HL-60/S4 (cell line): ENCODE data around the gene SND1.

Source experiments
- in situ Hi-C: fragments of 300-500 bp; cut with MboI; formaldehyde crosslinking; loops from 2 replicates; pipeline ENCODE4 v1.14.3; 2022; ENCODE audit warnings: low sequenced_read_pairs

Gene SND1

DNA sequence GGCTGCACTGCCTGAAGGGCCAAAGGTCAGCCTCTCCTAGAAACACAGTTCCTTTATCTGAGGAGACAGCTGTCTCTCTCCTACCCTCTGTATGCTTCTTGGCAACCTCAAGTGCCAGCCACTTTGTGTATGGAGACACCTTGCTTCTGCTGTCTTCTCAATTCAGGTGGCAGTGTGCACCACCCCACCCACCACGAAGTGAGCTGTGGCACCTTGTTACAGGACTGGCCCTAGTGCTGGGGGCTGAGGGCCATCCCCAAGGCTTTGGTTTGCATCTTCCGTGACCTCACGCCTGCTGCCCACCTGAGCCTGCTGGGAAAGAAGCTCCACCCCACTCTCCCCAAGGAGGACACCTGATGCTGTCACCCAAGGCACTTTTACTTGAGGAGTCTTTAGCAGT, 426.3 kb downstream of the SND1 start:
- in situ Hi-C loops: no loop called here

DNA sequence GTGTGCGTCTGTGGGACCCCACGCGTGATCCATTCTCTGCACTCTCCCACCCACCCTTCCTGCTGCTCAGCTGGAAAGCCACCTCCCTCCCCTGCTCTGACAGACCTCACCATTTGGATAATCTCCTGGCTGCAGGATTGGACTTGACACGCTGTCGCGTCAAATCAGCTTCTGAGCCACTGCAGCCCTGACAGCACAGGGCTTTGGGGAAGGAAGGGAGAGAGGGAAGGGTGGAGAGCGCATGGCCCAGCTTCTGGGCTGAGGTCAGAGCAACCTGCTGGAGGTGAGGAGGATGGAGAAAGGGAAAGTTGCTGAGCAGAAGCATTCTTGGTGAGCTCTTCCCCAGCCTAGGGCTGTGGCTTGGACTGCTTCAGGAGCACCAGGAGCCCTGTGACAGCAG, 428.2 kb downstream of the SND1 start:
- in situ Hi-C loops: no loop called here

DNA sequence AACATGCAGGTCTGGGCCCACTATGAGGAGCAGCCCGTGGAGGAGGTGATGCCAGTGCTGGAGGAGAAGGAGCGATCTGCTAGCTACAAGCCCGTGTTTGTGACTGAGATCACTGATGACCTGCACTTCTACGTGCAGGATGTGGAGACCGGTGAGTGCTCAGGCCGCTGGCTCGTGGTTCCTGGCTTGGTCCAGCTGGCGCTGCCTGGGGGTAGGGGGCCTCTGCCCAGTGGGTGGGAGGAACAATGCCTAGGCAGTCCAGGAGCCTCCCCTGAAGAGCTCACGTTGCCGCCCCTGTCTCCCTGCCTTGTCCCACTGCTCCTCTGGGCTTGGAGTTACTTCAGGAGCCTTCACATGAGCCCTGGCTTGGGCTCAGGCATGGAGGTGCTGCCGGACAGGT, 429.4 kb downstream of the SND1 start:
- in situ Hi-C loops: no loop called here

DNA sequence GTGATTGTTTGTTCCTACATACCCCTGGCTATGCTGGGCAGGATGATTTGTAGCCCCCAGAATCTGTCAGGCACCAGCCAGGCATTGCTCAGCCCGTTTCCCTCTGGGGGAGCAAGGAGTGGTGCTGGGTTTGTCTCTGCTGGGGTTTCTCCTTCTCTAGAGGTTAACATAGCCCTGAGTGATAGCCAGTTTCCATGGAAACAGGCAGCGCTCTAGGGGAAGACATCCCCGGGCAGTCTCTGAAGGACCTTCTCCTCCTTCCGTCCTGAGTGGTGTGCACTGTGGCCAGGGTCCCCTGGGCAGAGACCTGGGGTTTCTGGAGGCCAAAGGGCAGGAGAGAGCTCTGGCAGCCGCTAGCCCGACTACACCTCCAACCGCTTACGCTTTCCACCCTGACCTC, 429.8 kb downstream of the SND1 start:
- in situ Hi-C loops: no loop called here

DNA sequence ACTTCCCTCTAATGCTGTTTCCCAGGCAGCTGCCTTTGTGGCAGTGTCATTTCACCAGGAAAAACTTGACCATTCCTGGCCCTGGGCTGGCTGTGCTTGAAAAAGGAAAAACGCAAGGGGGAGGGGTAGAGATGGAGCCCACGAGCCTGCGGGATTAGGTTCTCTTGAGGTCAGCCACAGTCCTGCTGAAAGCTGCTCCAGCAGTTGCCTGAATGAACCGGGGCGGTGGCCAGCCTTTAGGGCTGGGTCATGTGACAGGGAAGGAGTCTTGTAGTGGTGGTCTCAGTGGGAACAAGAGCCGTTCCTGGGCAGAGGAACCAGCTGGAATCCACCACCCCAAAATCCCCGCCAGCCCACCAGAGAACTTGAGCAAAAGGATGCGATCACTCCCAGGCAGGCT, 430.4 kb downstream of the SND1 start:
- in situ Hi-C loops: no loop called here

DNA sequence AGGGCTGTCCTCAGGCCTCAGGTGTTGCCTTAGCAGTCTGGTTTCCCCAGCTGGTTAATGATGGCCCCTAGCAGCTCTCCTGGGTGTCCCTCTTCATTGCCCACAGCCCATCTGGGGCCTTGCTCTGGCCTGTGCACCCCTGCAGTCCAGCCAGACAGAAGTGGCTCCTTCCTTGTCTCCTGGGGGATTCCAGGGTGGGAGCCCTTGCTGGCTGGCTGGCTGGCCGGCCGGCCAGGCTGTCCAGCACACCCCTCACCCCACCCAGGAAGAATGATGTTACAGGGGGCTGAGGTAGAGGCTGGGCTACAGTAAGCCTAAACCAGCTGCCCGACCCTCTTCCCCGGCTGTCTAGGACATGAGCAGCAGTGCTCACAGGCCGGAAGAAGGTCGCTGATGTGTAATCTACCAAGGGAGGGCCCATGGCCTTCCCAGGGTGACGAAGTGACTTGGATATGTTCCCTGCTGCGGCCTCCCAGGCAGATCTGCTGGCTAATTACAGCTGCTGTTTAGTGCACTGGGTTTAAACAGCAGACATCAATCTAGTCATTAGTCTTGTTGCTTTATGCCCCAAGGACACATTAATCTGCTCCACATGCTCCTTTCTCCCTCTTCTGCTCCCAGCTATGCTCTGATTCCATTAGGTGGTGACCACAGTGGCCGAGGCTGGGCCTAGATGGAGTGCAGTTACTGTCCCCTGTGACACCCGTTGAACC, 433.1 kb downstream of the SND1 start:
- in situ Hi-C loops: no loop called here

DNA sequence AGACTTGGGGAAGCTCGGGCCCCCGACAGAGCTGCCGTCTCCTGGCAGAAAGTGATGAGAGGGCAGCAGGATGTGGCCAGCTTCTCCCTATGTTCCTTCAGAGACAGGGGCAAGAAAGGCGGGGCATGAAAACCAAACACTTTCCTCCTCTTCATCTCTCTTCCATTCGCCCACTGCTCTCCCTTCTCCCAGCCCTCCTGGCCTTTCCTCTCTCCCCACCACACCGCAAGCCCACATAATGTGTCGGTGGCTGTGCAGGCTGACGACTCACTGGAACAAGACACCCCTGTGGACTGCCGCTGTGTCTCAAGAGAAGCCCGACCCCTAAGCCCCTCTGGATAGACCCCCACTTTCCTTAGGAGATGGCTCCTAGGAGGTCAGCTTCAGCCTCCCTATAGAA, 438.5 kb downstream of the SND1 start:
- in situ Hi-C loops: no loop called here

DNA sequence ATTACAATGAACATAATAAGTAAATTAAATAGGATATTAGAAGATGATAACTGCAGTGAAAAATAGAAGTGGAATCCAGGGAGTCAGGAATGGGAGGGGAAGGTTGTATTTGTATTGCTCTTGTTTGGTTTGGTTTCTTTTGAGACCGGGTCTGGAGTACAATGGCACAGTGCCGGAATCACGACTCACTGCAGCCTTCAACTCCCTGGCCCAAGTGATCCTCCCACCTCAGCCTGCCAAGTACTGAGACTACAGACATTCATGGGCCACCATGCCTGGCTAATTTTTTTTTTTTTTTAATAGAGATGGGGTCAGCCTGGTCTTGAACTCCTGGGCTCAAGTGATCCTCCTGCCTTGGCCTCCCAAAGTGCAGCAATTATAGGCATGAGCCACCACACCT, 439.1 kb downstream of the SND1 start:
- in situ Hi-C loops: no loop called here

DNA sequence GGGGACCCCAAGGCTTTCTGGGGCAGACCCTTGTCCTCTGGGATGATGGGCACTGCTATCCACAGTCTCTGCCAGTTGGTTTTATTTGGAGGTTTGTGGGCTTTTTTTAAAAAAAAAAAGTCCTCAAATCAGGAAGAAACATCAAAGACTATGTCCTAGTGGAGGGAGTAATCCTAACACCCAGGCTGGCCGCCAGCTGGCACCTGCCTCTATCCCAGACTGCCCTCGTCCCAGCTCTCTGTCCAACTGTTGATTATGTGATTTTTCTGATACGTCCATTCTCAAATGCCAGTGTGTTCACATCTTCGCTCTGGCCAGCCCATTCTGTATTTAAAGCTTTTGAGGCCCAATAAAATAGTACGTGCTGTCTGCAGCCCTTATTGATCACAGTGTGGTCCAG, 440.2 kb downstream of the SND1 start:
- in situ Hi-C loops: no loop called here

DNA sequence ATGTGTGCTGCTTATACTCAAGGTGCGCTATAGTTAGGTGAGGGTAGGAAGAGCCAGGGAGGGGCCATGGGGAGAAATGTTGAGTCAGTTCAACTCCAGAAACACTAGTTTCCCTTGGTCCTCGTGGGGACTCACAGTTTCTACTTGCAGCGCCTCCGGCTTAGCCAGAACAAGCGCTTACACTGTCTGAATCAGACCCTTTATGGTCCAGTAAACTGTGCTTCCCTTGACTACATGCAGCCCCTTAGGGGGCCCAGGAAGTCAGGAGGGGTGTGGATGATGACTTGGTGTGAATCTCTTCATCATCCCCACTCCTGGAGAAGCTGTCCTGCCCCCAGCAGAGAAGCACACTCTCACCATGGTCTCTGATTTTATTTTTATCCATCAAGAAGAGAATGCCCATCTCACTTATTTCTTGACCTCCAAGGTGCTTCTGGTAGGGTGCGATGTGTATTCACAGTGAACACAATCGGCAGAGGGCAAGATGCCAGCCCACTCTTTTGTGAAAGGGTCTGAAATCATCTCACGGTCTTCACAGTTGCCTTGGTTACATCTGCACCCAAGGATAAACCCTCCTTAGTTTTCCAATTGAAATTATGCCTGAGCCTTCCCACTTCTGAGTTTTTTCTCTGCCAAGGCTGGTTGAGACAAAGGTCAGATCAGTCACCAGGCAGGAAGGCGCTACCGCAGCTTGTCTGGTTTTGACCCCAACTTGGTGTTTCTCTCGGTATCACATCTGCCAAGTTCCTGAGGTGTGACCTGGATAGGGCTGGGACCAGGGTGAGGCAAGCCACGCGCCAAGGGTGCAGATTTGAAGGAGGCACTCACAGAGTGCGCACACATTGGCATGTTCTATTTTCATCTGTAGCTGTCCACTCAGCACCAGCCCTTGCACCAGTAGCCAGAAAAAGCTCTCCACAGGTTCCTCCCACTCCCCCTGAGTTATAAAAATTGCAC, 441.9 kb downstream of the SND1 start:
- in situ Hi-C loops: no loop called here

DNA sequence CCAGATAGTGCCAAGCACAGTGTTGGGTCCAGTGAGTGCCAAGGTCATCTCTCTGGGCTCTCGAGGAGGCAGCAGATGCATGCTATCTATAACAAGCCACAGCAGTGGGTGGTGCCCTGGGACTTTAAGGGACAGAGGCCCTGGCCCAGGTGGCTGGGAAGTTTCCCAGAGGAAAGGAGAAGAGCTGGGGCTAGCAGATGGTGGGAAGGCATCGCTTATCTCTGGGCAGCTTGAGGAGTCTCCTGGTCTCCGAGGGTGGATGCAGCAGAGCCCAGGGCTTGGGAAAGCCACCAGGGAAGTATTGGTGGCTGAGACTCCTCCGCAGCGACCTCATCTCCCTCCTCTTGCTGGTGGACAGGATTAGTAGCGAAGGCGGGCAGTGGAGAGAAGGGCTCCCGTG, 442.7 kb downstream of the SND1 start:
- in situ Hi-C loops: no loop called here

DNA sequence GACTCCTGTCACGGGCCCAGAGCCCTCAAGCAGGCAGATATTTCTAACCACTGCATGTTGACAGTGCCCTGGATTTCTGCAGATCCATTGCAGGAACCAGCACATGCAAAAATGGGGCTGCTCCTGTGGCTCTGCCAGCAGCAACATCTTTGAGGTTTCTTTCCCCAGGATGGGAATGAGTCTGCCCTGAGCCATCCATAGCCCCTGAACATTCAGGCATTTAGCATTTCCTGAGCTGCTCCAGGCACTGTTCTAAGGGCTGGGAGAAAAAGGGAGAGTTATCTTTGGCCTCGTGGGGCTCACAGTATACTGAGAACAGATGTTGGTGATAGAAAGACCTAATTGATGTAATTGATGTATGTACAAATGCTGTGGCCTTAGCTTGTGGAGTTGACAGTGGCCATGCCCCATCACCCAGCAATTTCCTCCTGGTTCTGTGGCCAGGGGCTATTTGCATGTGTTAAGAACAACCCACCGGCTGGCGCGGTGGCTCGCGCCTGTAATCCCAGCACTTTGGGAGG, 445.3 kb downstream of the SND1 start:
- in situ Hi-C loops: no loop called here

DNA sequence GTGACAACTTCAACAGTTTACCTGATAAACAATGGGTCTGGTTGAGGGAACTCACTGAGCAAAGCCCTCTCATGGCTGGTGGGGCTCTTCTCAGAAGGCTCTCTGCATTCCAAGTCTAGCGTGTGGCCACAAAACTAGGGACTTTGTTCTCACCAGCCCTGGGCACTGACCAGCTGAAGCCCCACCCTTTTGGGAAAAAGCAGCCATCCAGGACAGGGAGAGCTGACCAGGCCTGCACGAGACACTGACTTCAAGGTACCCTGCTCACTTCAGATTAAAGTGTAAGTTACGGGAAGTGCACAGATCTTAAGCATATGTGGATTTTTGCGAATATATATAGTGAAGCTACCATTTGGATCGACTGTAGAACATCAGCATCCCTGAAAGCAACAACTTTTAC, 446.6 kb downstream of the SND1 start:
- in situ Hi-C loops: no loop called here

DNA sequence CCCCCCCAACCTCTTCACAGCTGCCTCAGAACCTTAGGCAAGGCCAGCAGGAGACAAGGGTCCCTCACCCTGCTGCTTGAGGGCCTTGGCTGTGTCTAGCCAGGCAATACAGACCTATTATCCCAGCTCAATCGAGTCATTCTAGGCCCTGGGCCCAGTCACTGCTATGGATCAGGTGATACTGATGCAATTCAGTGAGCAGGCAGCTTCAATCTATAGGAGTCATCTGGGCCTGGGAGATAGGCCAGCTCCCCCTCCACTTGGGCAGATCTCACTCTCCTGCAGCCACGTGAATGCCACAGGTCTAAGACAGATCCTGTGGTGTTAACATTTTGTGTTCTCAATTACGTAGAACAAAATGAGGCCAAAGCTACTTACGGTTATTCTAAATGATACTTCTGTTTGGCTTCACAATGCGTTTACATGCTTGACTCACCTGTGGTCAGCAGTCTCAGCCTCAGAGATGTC, 447.2 kb downstream of the SND1 start:
- in situ Hi-C loops: no loop called here

DNA sequence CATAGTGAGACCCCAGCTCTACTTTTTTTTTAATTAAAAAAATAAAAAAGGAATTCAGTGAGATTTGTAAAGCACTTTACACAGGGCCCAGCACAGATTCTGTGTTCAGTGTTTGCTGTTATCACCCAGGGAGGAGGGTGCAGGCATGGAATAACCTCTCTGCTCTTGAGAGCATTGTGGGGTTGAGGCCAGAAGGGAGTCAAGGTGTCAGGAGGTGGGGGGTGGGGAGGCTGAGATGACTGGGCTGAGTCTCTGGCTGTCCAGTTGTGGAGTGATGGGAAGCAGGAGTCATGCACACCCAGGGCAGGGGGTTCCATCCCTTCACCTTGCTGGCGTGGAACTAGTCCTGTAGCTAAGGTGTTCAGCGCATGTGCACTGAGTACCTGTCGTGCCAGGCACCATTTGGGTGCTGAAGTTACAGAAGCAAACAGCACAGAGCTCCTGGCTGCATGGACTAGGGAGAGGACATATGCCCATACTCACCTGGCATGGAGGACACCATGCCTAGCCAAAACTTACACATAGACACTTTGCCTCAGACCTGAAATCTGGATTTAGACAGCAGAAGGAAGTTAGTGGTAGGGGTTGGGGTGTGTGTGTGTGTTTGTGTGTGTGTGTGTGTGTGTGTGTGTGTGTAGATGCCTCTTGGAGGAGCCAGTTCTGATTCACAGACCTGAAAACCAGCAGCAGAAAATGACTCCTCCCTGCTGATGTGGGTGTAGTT, 448.4 kb downstream of the SND1 start:
- in situ Hi-C loops: no loop called here

DNA sequence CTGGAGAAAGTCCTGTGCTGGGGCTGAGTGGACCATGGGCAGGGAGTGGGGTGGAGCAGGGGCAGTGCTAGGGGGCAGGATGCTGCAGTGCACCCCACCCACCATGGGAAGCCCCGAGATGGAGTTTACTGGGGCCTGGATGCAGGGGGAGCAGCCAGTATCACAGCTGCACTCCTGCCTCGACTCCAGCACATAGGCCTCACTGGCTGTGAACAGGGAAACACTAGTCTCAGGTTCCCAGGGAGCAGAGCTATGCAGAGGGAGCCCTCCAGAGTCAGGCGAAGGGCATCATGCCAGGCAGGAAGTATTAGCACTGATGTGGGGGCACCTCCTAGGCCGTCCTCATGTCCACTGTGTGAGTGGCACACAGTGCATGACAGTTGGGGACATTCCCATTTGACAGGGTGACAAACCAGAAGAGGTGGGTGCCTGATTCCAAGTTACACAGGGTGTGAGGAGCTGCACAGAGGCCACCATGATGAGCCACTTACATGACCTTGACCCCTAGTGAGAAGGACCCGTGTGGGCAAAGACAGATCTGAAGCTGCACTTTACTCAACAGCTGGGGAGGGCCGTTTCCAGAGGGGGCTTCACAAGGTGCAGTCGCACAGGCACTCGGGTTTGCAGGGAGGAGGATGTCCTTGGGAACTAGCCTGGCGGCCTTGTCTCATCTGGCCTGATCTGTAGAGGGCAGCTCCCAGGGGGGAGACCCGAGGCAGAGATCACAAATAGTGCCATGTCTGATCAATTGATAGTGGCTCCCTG, 449.1 kb downstream of the SND1 start:
- in situ Hi-C loops: no loop called here

DNA sequence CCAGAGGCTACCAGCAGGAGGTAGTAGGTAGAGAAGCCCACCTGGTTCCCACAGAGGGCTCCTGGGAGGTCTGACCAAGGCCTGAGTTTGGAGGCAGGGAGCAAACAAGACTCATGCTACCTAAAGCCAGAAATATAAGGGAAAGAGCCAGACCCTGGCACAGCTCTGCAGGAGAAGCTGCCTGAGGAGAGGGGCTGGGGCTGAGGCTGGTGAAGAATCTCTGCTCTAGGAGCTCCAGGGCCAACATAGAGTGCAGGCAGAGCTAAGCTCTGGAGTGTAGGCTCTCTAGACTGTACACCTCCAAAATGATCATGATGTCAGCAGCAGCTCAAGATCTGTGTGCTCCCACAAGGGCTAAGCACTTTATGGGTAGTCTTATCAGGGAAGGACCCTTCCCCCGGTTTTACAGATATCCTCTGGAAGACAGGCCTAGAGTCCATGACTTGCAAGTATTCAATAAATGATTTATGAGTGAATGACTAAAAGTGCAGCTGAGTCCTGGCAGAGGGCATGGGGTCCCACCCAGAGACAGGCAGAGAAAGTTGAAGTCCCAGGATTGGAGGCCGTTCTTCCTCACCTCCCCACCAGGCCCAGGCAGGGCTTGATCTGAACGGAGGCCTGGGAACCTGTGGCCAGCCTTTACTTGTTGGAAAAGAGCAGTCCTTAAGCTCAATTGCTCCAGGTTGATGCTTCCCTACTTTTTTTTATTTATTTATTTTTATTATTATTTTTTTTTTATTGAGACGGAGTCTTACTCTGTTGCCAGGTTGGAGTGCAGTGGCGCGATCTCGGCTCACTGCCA, 450.7 kb downstream of the SND1 start:
- in situ Hi-C loops: no loop called here

DNA sequence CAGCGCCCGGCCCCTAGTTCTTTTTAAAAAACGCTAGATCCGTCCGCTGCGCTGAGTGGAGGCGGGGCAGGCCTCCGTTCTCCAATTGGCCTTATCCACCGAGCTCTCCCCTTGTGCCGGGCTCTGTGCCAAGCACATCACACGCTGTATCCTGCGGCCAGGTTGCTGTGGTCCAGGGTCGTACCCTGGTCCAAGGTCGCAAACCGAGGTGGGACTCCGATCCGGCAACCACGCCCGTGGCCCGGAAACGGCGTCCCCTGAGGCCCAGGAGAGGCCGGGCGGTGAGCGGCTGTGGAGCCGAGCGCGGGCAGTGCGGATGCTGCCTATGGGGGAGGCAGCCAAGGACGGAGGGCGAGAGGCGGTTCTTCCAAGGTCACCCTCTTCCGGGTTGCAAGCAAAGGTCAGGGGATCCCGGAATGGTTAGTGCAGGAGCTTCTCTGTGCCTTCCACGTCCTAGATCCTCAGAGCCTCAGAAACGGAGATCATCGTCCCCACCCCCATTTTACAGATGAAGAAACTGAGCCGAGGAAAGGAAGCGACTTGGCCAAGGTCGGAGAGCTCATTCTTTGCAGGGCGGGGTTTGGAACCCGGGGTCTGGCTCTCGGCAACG, 451.6 kb downstream of the SND1 start:
- in situ Hi-C loops: no loop called here

DNA sequence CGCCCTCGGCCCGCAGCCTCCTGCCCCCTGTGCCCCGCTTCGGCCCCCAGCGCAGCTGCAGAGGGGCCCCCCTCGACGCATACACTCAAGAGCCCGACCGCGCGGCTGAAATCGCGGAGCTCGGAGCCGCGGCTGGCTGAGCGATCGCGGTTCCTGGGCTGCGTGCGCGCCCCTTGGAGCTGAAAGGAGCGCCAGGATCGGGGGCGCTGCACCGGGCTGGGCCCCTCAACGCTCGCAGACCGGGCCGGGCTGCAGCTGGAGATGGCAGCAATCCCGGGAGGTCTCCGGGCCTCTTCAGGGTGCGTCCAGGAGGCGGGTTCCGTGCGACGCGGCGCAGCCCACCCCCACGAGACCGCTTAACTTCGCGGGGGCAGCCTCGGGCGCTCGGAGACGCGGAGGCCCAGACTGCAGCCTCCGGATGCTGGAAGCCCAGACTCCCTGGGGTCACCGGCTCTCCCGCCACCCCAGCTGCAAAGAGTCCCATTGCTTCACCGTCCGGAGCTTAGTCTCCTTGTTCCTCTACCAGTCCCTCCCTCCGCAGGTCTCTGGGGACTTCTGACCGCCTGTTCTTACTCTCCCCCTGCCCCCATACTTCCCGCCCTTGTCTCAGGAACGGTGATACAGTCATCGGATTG, 452.2 kb downstream of the SND1 start:
- in situ Hi-C loops: no loop called here
